ENCODE data around the gene GMDS.

The GMDS gene

GRCh38 chr6:1609648-1610496 lies 635.5 kb downstream of the GMDS start, which contains the start of gene FOXC1:
FOXC1 (plus strand) TSS chr6:1609915; CDS start chr6:1610446, 531 bp downstream.
- peak in 5 of 14 donors; percentile 9 to 64 (median 18) for DNase-seq

DNA sequence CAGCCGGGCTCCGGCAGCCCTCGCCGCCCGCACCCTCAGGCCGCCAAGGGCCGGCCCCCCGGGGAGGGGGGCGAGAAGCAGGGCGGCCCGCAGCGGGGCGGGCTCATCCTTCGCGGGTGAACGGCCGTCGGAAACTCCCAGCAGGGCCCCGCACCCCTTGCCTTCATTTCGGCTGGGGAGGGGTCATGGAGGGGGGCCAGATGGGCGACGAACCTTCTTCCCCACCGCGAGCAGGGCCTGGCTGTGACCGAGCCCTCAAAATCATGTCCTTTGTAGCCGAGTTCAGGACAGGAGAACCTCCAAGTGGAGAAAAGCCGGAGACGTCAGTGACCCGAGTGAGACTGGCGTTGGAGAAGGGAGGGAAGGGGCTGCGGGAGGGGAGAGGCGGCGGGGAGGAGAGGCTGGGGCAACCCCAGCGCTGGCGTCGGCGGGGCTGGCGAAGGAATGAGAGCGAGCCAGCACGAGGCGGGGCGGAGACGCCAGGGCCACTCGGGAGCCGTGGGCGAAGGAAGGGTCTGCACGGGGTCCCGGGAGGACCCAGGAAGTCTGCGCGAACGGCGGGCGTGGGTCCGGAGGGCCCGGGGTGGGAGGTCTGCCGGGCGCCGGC lies 636.3 kb downstream of the GMDS start:
- DNase-seq, result no peak

GRCh38 chr6:1608222-1609040 lies 637.0 kb downstream of the GMDS start:
- DNase-seq, result no peak

GRCh38 chr6:1607516-1608221 lies 637.7 kb downstream of the GMDS start:
- DNase-seq, result no peak

DNA sequence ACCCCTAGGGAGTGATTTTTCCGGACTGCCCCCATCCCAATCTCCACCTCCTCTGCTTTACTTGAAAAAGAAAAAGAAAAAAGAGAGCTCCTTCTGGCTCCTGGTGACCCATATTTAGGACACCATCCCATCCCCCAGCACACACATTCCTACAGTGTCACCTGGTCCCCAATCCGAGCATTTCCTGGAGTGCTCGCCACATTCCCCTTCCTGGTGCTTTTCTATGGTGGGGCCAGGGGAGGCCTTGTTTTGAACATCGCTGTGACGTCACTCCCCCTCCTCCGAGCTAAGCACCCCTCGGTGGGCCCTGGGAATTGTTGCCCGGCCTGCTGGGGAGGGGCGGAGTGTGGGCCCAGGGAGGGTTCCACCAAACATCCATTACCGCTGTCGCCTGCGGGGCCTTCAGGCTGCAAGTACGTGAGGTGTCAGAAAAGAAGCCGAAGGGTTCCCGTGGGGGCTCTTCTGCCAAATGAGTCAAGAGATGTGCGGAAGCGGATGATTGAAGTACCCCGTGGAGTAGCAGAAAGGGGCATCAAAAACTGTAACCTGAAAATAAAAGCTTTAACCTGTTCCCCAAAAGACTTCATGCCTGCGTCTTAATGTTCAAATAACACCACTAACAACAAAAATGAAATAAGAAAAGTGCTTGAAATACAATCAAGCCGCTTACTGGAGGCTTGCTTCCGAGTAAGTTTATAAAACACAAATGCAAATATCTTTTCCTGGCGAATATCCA lies 638.5 kb downstream of the GMDS start:
- DNase-seq, result no peak

DNA sequence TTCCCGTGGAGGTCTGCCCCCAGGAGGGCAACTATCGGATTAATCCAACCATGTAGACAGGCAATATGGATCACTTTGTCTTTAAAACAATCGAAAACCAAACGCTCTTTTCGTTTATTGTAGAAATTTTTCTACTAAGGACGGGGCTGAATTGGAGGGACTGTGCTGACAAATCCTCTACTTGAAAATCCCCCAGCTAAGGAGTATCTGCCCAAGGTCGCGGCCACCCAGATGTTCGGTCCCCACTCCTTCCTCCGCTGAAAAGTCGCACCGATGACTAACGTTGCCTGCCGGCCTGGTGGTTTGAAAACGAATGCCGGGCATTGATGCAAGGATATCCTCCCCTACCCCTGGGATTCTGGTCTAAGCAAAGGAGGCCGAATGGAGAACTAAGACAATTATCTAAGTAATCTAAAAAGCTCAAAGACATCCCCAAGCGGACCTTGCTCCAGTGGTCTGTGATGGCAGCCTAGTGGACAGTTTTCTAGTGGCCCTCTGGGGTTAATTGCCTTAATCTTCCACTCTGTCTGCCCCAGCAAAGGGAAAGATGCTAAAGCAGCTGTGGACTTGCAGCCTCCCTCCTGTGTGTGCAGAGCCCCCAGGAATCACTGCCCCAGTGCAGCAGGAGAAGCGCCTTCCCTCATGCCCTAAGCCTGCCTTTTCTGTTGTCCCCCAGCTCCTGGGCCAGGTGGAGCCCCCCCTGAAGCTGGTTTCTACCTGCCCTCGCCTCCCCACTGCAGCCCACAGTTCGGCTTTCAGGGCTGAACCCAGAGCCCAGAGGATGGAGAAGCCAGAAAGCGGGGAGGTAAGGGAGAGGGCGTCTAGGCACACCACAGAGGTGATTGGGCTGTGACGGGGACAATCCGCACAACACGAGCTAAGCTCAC lies 639.3 kb downstream of the GMDS start:
- DNase-seq, result no peak

- no peak for DNase-seq
Measured at GRCh38 chr6:1605004-1605892, 640.2 kb downstream of the GMDS start.

- DNase-seq, result peak in 7 of 14 donors; percentile 12 to 76 (median 34)
Measured at GRCh38 chr6:1604158-1605003, 641.0 kb downstream of the GMDS start.

DNA sequence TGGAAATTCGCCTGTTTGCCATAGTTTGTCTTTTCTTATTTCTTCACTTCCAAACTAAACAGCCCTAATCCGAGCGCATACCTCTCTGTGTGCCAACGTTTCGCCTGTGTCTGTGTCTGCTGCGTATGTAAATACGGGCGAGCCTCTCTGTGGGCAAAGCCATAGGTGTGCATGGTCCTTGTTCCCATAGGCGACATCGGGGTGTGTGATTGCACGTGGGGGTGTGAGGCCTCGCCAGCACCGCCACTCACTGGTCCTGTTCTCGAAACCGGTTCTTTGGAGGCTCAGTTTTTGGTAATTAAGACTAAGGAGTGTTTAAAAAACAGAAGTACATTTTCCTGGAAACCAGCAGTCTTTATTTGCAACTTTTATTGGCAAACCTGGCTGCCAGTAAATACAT lies 641.7 kb downstream of the GMDS start:
- no peak for DNase-seq

- no peak for DNase-seq
Measured at GRCh38 chr6:1602049-1602713, 643.2 kb downstream of the GMDS start.

DNA sequence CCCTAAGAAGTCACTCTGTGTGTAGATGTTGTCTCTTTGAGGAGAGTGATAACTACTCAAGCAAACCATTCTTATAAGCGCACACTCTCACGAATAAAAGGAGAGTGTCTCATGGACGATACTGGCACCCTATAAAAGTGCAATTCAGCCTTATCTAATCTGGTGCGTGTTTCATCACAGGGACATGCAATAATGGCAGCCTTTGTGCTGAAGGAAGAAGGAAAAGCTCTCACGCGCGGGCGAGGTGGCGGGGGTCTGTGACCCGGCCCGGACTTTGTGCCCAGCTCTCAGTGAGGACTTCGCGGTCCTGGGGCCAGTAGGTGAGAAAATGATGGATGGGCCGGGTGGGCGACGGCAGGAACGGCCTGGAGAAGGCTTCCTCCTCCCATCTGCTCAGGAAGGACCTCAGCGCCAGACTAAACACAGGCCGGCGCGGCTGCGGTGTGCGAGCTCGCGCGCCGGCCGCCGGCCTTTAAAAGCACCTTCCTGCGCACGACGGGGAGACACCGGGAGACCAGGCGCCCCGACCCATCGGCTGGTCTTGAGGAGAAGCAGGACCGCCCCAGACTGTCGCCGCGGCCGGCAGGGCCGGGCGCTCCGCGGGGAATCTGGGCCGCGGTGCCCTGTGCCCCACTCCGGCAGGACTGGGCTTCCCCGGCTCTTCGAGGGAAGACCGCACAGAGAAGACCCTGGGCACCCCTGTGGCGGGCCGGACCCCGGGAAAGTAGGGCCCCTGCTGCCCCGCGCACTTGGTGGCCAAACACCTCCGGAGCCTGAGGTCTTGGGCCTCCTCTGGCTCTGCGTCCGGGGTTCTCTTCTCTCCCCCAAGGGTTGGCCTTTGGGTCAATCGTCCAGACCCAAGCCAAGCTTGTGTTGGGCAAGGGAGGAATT lies 644.0 kb downstream of the GMDS start:
- DNase-seq, result no peak

- no peak for DNase-seq
Measured at GRCh38 chr6:1600764-1601157, 644.6 kb downstream of the GMDS start.

DNA sequence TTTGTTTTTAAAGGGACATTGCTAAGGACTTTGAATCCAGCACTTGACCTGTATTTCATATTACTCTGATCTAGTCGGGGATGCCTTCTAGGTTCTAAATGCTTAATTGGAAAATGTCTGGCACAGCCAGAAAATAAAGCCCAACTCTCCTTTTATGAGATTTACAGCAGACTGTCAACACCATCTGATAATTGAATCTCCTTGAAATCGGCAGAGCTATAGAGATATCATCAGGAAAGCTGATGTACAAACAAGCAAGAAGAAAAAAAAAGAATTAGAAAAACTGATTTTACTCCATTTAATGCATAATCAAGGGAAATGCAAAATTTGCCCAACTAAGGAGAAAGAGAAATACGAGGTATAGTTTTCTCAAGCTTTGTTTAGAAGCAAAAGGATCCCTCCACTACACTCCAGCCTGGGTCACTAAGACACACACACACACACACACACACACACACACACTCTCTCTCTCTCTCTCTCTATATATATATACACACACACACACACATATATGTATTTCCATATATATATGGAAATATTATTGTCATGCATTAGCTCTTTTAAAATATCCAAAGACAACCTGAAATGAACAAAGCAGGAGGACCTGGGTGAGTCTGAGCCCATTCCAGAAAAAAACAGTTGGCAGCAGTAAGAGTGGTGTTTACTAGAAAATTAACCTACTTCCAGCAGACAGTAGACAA lies 645.2 kb downstream of the GMDS start:
- DNase-seq, result no peak

GRCh38 chr6:1599469-1599868 lies 645.9 kb downstream of the GMDS start:
- no peak for DNase-seq

GRCh38 chr6:1598886-1599285 lies 646.5 kb downstream of the GMDS start:
- DNase-seq, result no peak

DNA sequence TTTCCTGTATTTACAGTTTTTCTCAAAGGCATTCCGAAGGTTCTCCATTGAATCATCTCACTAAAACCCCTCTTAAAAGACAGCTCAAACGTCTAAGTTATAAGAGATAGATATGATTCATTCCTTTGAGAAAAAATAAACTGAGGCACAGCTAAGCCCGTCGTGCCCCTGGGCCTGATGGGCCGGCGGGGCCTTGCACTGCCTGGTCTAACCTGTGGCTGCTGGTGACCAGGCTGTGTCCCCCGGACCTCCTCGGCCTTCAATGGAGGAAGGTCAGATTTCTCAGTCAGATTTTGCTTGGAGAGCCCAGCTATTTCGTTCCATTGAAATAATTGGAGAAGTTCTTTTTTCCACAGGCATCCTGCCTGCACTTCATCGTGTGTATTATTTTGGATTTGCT lies 647.0 kb downstream of the GMDS start:
- DNase-seq, result no peak

All from C1 segment of cervical spinal cord (tissue), 14 donors.